T1000 (cell line): Measurements from ENCODE around the gene MCF2L2.
"Not testable (repeated sequence)": the region's sequence is repeated elsewhere in the genome, so short reads cannot be mapped to it uniquely, and the experiment has no call there.

Experiments
- DNase-seq: peaks from one replicate; lab custom pipeline; 2025; ENCODE audit warnings: mixed read lengths; lab: John Stamatoyannopoulos, UW

Gene MCF2L2

DNA sequence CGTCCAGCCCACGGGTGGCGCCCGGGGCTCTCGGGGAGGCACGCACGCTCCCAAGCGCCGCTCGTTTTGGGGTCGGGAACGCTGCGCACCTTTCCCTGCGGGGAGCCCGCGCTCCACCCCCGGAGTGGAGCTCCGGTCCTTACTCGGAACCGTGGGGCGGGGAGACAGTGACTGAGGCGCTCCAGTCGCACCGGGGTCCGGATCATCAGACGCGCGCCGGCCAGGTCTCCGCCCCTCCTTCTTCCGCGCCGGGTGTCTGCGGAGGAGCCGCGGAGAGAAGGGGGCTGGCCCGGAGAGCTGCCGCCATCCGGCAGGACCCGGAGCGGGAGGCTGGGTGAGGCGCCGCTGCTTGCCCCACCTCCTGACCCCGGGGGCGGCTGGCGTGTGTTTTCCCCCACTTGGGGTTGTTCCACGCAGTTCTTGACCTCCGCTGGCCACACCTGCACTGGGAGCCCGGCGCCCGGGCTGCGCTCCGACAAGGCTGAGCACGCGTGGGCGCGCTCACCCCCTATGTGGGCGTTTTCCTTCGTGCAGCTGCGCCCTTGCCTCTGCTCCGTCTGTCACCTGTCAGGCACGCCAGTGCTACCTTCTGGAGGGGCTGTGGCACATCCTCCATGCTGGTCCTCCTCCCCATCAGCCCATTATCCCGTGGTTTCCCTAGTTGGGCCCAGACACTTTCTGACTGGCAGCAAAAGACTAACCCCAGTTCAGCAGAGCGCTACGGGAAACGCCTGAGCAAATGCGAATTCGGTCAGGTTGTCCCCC is at the start of gene MCF2L2:
Gene MCF2L2, minus strand, starts transcription at position 173 of the 765 bp plus-strand sequence. CDS start 642 bp downstream, outside the sequence.
- DNase-seq: no peak

DNA sequence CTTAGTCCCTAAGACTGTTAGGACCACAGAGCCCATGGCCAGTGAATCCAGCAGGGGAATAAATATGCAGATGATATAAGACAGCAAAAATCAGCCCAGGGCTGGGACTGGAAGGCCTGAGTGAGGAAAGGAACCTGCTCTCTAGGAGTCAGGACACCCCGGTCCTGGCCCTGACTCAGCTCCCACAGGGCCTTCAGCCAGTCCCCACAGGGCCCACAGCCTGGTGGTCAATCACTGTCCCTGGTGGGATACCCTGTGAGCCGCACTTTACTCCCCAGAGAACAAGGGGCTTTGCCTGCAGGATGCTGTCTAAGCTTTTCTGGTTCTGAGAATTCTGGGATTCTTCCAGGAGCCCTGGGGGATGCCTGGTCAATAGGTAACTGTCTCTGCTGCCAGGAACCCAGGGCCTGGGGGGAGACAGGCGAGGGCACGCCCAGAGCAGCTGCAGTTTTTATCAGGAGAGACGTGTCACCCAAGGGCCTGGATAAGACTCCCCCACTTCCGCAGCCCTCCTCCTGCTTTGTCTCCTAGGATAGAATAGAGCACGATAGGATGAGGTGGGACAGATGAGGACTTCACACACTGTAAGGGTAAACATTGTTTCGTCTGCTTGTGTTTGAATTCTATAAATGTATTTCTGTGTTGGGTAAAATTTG is 49.5 kb upstream of the MCF2L2 start:
- DNase-seq: no peak

- DNase-seq: not testable (repeated sequence)
These were observed 47.3 kb upstream of the MCF2L2 start for GRCh38 chr3:183475764-183476162.

DNA sequence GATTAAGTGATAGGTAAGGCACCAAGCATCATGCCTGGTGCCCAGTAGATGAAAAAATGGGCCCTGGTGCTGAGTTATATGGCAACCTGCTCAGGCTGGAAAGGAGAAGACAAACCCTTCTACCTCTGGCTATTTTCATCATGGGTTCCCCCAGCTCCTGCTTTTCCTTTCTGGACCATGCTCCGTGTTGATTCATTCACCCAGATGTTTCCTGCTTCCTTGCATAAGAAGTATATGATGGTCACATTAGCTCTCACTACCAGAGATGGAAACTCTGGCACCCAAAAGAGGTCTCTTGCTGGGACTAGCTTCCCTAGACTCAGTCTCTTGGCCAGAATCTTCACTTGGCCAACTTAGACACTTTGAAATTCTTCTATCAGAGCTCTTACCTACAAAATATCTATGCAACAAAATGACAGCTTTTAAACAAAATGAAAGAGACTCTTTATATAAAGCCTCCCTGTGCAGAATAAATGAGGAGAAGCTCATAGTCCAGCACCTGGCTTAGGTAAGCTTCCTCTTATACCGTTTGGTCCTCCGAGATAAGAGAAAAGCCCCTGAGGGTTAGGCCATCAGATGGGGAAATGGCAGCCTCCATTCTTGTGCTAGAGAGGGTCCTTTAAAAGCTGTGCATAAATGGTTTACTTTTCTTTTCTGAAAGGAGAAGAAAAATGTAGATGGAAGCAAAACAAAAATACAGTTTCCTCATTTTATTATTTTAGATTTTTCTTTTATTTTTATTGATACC is 46.8 kb upstream of the MCF2L2 start:
- DNase-seq: no peak

DNA sequence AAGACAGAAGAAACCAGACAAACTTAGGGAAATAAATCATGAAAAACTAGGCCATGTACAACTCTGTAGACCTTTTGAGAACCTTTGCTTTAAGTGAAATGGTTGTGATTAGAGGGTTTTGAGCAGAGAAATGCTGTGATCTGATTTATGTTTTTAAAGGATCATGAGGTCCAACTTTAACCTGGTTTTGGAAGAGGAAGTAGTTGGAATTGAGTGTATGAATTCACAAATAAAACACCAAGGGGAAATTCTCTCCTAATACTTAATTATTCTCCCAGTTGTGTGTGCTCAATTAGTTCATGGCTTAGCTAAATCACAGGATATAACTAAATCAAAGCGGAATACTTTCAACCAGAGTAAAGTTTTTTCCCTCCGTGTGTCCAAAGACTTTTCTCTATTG is 45.5 kb upstream of the MCF2L2 start:
- DNase-seq: no peak

DNA sequence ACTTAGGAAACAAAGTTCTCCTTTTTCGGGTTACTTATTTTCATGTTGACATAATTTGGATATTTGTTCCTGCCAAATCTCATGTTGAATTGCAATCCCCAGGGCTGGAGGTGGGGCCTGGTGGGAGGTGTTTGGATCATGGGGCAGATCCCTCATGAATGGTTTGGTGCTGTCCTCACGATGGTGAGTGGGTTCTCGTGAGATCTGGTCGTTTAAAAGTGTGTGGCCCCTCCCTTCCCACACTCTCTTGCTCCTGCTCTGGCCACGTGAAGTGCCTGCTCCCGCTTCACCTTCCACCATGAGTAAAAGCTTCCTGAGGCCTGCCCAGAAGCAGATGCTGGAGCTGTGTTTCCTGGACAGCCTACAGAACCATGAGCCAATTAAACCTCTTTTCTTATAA is 43.7 kb upstream of the MCF2L2 start:
- no peak for DNase-seq

GRCh38 chr3:183468424-183468823 is 40.0 kb upstream of the MCF2L2 start:
- DNase-seq: no peak

DNA sequence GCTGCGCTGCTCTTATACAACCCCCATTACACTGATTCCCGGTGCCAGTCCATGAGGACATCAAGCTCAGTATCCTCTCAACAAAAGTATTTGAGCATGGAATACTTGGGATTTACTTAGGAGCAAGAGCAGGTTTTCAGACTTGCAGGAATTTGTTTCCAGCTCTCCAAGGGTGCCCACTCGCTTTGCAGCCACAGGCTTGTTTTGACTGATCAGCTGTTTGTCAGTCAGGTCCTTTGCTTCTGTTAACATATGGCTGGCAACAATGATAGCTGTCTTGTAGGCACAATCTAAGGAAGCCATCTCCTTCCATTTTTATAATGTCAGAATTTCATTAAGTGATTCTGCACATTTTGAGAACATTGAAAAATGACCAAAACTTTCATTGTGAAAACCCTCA is 38.2 kb upstream of the MCF2L2 start:
- no peak for DNase-seq

GRCh38 chr3:183465710-183466109 is 37.3 kb upstream of the MCF2L2 start:
- not testable (repeated sequence) for DNase-seq

GRCh38 chr3:183464480-183464879 is 36.1 kb upstream of the MCF2L2 start:
- no peak for DNase-seq

GRCh38 chr3:183460081-183461055 is 31.9 kb upstream of the MCF2L2 start:
- no peak for DNase-seq

DNA sequence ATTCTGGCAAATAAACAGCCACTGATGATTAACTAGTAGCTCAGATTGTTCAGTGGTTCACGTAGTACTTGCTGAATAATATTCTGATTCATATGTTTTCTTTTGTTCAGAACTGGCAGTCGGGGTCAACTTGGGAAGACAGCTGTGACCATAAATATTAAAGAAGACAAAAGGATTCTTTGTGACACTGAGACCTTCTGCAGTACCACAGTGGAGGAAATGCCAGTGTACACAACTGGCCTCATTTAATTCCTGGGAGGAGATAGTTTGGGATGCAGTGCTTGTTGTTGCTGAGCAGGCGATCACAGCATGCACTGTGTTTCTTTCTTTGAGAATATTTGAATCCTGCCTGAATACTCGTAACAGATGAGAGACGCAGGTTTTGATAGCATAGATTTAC is 26.7 kb upstream of the MCF2L2 start:
- no peak for DNase-seq

- no peak for DNase-seq
These were observed 25.6 kb upstream of the MCF2L2 start for GRCh38 chr3:183454064-183454463.

- DNase-seq: no peak
These were observed 21.4 kb upstream of the MCF2L2 start for GRCh38 chr3:183449791-183450190.

DNA sequence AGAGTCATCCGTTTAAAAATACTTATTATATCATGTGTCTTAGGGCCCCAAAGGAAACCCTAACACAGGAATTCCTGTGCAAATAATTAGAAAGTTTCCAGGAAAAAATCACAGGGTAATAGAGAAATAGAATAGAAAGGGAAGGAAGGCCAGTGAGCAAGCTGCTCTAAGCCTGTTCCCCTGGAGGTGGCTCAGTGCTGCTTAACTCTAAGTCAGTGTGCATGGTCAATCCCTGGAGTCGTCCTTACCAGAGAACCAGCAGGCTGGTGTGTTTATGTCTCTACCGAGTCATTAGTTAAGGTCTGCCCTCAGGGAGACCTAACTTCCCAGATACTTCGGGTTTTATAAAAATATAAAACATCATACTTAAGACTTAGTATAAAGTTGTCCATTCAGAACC is 21.0 kb upstream of the MCF2L2 start:
- DNase-seq: no peak

GRCh38 chr3:183448369-183449128 is 20.1 kb upstream of the MCF2L2 start:
- DNase-seq: no peak

GRCh38 chr3:183447206-183448001 is 19.0 kb upstream of the MCF2L2 start:
- peak; percentile 24 for DNase-seq

- DNase-seq: no peak
These were observed 18.4 kb upstream of the MCF2L2 start for GRCh38 chr3:183446838-183447205.

- no peak for DNase-seq
These were observed 16.3 kb upstream of the MCF2L2 start for GRCh38 chr3:183444748-183445147.
